ENCODE results near the gene ME2. TPM values are rescaled to one million over a fixed set of nuclear protein-coding genes. Genes with fewer than 3 reads are reported as not detected.
"Not testable (repeated sequence)": the region's sequence is repeated elsewhere in the genome, so short reads cannot be mapped to it uniquely, and the experiment has no call there.

The ME2 gene
- total RNA-seq: 10 to 100 TPM; 48.6 to 53.5 TPM
- polyA plus RNA-seq: 10 to 100 TPM; 48.6 to 50.8 TPM

GRCh38 chr18:50878345-50879301, at the start of gene ME2:
TSS of gene ME2 (plus strand) at chr18:50879118. CDS start at chr18:50895821, 16,703 bp downstream.
- peaks cover 19 to 32% (median 26%) of the 10 kb centered on the region in 4 donors for H3K4me1 Mint-ChIP-seq
- Histone ChIP-seq H3K9me3 (ENCODE audit: control insufficient read depth in 1 of 2, low read length in 2 of 2) (no peaks in the 10 kb centered on the region), H3K27ac (ENCODE audit: low read depth, low read length) (peak within 1 kb of the TSS; percentile 88), H3K4me1 (ENCODE audit: insufficient read depth, low read length) (peaks cover 44% of the 10 kb centered on the region), H3K4me3 (ENCODE audit: low read length in 2 of 2) (peak within 1 kb of the TSS; percentile 76 to 94), H3K36me3 (ENCODE audit: insufficient read depth, low read length) (no peaks in the 10 kb centered on the region), H3K27me3 (ENCODE audit: insufficient read depth, low read length) (no peaks in the 10 kb centered on the region)
- H3K36me3 Mint-ChIP-seq: peaks cover 0 to 13% of the 10 kb centered on the region in 2 donors
- H3K27me3 Mint-ChIP-seq: no peaks in the 10 kb centered on the region
- CTCF ChIA-PET (ENCODE audit: partially characterized antibody): interaction anchor here (0.8 to 1.9 kb wide), 7 partner anchors 12 to 318 kb away, joined by 3 to 5 read pairs (median 4); partner anchors contain the start of genes MEX3C and SMAD4
- H3K9me3 Mint-ChIP-seq: no peaks in the 10 kb centered on the region
- DNase-seq: peak; percentile 86 to 94 (median 87)
- intact Hi-C loops (cut with micrococcal nuclease): loop anchor here (1.0 to 5.0 kb wide), 8 partner anchors 34 to 598 kb away; partner anchors contain the start of genes ELAC1, MBD1, MRO and SMAD4
- H3K27ac Mint-ChIP-seq: peak within 1 kb of the TSS; percentile 96 to 99 (median 99)
- H3K4me3 Mint-ChIP-seq: peak within 1 kb of the TSS; percentile 97 to 99 (median 99)
- POLR2A ChIA-PET (ENCODE audit: partially characterized antibody): interaction anchor here (0.6 to 4.0 kb wide), 28 partner anchors 9 to 1391 kb away, joined by 3 to 120 read pairs (median 4); partner anchors contain the start of genes C18orf32, ELAC1, MEX3C and MRO

- ChIA-PET POLR2A (ENCODE audit: partially characterized antibody) (no interaction called here), CTCF (ENCODE audit: partially characterized antibody) (no interaction called here)
- no peak overlapping the region for H3K27ac ChIP-seq (ENCODE audit: low read depth, low read length)
- Mint-ChIP-seq H3K27me3 (peaks cover 4% of the 10 kb centered on the region in 2 donors), H3K4me3 (no peak overlapping the region), H3K36me3 (no peaks in the 10 kb centered on the region), H3K4me1 (peaks cover 0 to 2% (median 0%) of the 10 kb centered on the region in 4 donors), H3K9me3 (no peaks in the 10 kb centered on the region), H3K27ac (no peak overlapping the region)
- H3K9me3 ChIP-seq (ENCODE audit: control insufficient read depth in 1 of 2, low read length in 2 of 2): no peaks in the 10 kb centered on the region
- H3K4me1 ChIP-seq (ENCODE audit: insufficient read depth, low read length): no peaks in the 10 kb centered on the region
- H3K36me3 ChIP-seq (ENCODE audit: insufficient read depth, low read length): no peaks in the 10 kb centered on the region
- H3K4me3 ChIP-seq (ENCODE audit: low read length in 2 of 2): no peak overlapping the region
- H3K27me3 ChIP-seq (ENCODE audit: insufficient read depth, low read length): no peaks in the 10 kb centered on the region
- no peak for DNase-seq
- intact Hi-C loops (cut with micrococcal nuclease): no loop called here
These were observed 49.3 kb upstream of the ME2 start for GRCh38 chr18:50829644-50830043.

GRCh38 chr18:50830544-50830943, 48.4 kb upstream of the ME2 start:
- no peaks in the 10 kb centered on the region for H3K27me3 ChIP-seq (ENCODE audit: insufficient read depth, low read length)
- Mint-ChIP-seq H3K27me3 (peaks cover 4% of the 10 kb centered on the region in 2 donors), H3K36me3 (no peaks in the 10 kb centered on the region), H3K9me3 (no peaks in the 10 kb centered on the region), H3K4me3 (no peak overlapping the region), H3K27ac (peak overlapping the region in 1 of 7 donors; percentile 4), H3K4me1 (peaks cover 0 to 2% (median 0%) of the 10 kb centered on the region in 4 donors)
- ChIA-PET POLR2A (ENCODE audit: partially characterized antibody) (interaction anchor here (0.6 kb wide), 1 partner anchor 32 kb away, joined by 3 read pairs; no protein-coding TSS in a partner anchor), CTCF (ENCODE audit: partially characterized antibody) (interaction anchor here (0.9 kb wide), 1 partner anchor 221 kb away, joined by 3 read pairs; no protein-coding TSS in a partner anchor)
- H3K27ac ChIP-seq (ENCODE audit: low read depth, low read length): no peak overlapping the region
- no peak for DNase-seq
- H3K4me3 ChIP-seq (ENCODE audit: low read length in 2 of 2): no peak overlapping the region
- intact Hi-C loops (cut with micrococcal nuclease): no loop called here
- no peaks in the 10 kb centered on the region for H3K36me3 ChIP-seq (ENCODE audit: insufficient read depth, low read length)
- H3K4me1 ChIP-seq (ENCODE audit: insufficient read depth, low read length): no peaks in the 10 kb centered on the region
- no peaks in the 10 kb centered on the region for H3K9me3 ChIP-seq (ENCODE audit: control insufficient read depth in 1 of 2, low read length in 2 of 2)

DNA sequence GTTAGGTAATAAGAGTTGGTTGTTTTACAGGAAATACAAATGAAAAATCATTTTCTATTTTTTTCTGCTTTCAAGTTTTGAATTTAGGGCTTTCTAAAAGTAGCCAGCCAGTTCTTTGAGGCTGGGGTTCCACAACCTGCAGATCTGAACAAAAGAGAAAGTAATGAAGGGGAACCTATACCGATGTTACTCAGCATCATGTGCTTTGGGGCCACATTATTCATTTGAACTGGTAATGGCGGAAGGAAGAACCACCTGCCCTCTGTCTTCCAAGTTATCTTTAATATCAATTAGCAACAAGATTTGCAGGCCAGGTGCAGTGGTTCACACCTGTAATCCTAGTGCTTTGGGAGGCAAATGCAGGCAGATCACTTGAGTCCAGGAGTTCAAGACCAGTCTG, 46.2 kb upstream of the ME2 start:
- Histone ChIP-seq H3K9me3 (ENCODE audit: control insufficient read depth in 1 of 2, low read length in 2 of 2) (no peaks in the 10 kb centered on the region), H3K36me3 (ENCODE audit: insufficient read depth, low read length) (no peaks in the 10 kb centered on the region), H3K27me3 (ENCODE audit: insufficient read depth, low read length) (no peaks in the 10 kb centered on the region), H3K27ac (ENCODE audit: low read depth, low read length) (no peak overlapping the region), H3K4me3 (ENCODE audit: low read length in 2 of 2) (no peak overlapping the region), H3K4me1 (ENCODE audit: insufficient read depth, low read length) (no peaks in the 10 kb centered on the region)
- DNase-seq: no peak
- Mint-ChIP-seq H3K27ac (no peak overlapping the region), H3K36me3 (no peaks in the 10 kb centered on the region), H3K4me1 (peaks cover 0 to 2% (median under 1%) of the 10 kb centered on the region in 4 donors), H3K27me3 (peaks cover 4 to 6% of the 10 kb centered on the region in 2 donors), H3K4me3 (no peak overlapping the region), H3K9me3 (no peaks in the 10 kb centered on the region)
- intact Hi-C loops (cut with micrococcal nuclease): no loop called here
- ChIA-PET POLR2A (ENCODE audit: partially characterized antibody) (no interaction called here), CTCF (ENCODE audit: partially characterized antibody) (interaction anchor here (0.7 kb wide), 1 partner anchor 219 kb away, joined by 4 read pairs; no protein-coding TSS in a partner anchor)

DNA sequence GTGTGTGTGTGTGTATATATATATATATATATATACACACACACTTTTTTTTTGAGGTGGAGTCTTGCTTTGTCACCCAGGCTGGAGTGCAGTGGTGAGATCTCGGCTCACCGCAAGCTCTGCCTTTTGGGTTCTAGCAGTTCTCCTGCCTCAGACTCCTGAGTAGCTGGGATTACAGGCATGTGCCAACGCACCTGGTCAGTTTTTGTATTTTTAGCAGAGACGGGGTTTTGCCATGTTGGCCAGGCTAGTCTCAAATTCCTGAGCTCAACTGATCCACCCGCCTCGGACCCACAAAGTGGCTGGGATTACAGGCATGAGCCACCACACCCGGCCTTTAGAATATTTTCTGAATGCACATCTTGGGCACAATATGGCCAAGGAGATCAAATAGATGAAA, 45.4 kb upstream of the ME2 start:
- H3K27me3 Mint-ChIP-seq: peaks cover 4 to 10% of the 10 kb centered on the region in 2 donors
- H3K27ac ChIP-seq (ENCODE audit: low read depth, low read length); H3K9me3 Mint-ChIP-seq; H3K4me3 ChIP-seq (ENCODE audit: low read length in 2 of 2); H3K27me3 ChIP-seq (ENCODE audit: insufficient read depth, low read length); H3K27ac Mint-ChIP-seq; H3K36me3 Mint-ChIP-seq; DNase-seq; intact Hi-C loops (cut with micrococcal nuclease); H3K9me3 ChIP-seq (ENCODE audit: control insufficient read depth in 1 of 2, low read length in 2 of 2); H3K4me1 Mint-ChIP-seq; H3K36me3 ChIP-seq (ENCODE audit: insufficient read depth, low read length); H3K4me3 Mint-ChIP-seq; POLR2A ChIA-PET (ENCODE audit: partially characterized antibody); H3K4me1 ChIP-seq (ENCODE audit: insufficient read depth, low read length): not testable (repeated sequence)
- CTCF ChIA-PET (ENCODE audit: partially characterized antibody): interaction anchor here (1.9 kb wide), 1 partner anchor 13 kb away, joined by 6 read pairs; no protein-coding TSS in a partner anchor

GRCh38 chr18:50836521-50836957, 42.4 kb upstream of the ME2 start:
- CTCF ChIA-PET (ENCODE audit: partially characterized antibody): interaction anchor here (1.0 kb wide), 1 partner anchor 215 kb away, joined by 3 read pairs; no protein-coding TSS in a partner anchor
- Histone ChIP-seq H3K36me3 (ENCODE audit: insufficient read depth, low read length) (no peaks in the 10 kb centered on the region), H3K27ac (ENCODE audit: low read depth, low read length) (no peak overlapping the region), H3K27me3 (ENCODE audit: insufficient read depth, low read length) (no peaks in the 10 kb centered on the region), H3K4me1 (ENCODE audit: insufficient read depth, low read length) (no peaks in the 10 kb centered on the region), H3K9me3 (ENCODE audit: control insufficient read depth in 1 of 2, low read length in 2 of 2) (no peaks in the 10 kb centered on the region), H3K4me3 (ENCODE audit: low read length in 2 of 2) (no peak overlapping the region)
- POLR2A ChIA-PET (ENCODE audit: partially characterized antibody): interaction anchor here (0.6 kb wide), 1 partner anchor 198 kb away, joined by 3 read pairs; no protein-coding TSS in a partner anchor
- H3K36me3 Mint-ChIP-seq: no peaks in the 10 kb centered on the region
- peaks cover 0 to 2% (median under 1%) of the 10 kb centered on the region in 4 donors for H3K4me1 Mint-ChIP-seq
- peaks cover 1 to 10% of the 10 kb centered on the region in 2 donors for H3K27me3 Mint-ChIP-seq
- no peaks in the 10 kb centered on the region for H3K9me3 Mint-ChIP-seq
- no peak overlapping the region for H3K27ac Mint-ChIP-seq
- no peak for DNase-seq
- no peak overlapping the region for H3K4me3 Mint-ChIP-seq
- intact Hi-C loops (cut with micrococcal nuclease): no loop called here

- ChIA-PET POLR2A (ENCODE audit: partially characterized antibody) (no interaction called here), CTCF (ENCODE audit: partially characterized antibody) (interaction anchor here (1.1 kb wide), 1 partner anchor 12 kb away, joined by 3 read pairs; no protein-coding TSS in a partner anchor)
- Histone ChIP-seq H3K9me3 (ENCODE audit: control insufficient read depth in 1 of 2, low read length in 2 of 2) (no peaks in the 10 kb centered on the region), H3K4me1 (ENCODE audit: insufficient read depth, low read length) (no peaks in the 10 kb centered on the region), H3K27me3 (ENCODE audit: insufficient read depth, low read length) (no peaks in the 10 kb centered on the region), H3K27ac (ENCODE audit: low read depth, low read length) (no peak overlapping the region), H3K4me3 (ENCODE audit: low read length in 2 of 2) (no peak overlapping the region), H3K36me3 (ENCODE audit: insufficient read depth, low read length) (no peaks in the 10 kb centered on the region)
- no peaks in the 10 kb centered on the region for H3K9me3 Mint-ChIP-seq
- peaks cover 1 to 6% of the 10 kb centered on the region in 2 donors for H3K27me3 Mint-ChIP-seq
- intact Hi-C loops (cut with micrococcal nuclease): no loop called here
- no peak overlapping the region for H3K27ac Mint-ChIP-seq
- no peaks in the 10 kb centered on the region for H3K36me3 Mint-ChIP-seq
- no peak for DNase-seq
- peaks cover 0 to 2% (median 0%) of the 10 kb centered on the region in 4 donors for H3K4me1 Mint-ChIP-seq
- no peak overlapping the region for H3K4me3 Mint-ChIP-seq
These were observed 39.6 kb upstream of the ME2 start for GRCh38 chr18:50839341-50839740.
